ENCODE results near the gene DPH1.
"Not testable (repeated sequence)": the region's sequence is repeated elsewhere in the genome, so short reads cannot be mapped to it uniquely, and the experiment has no call there.

DPH1 gene

DNA sequence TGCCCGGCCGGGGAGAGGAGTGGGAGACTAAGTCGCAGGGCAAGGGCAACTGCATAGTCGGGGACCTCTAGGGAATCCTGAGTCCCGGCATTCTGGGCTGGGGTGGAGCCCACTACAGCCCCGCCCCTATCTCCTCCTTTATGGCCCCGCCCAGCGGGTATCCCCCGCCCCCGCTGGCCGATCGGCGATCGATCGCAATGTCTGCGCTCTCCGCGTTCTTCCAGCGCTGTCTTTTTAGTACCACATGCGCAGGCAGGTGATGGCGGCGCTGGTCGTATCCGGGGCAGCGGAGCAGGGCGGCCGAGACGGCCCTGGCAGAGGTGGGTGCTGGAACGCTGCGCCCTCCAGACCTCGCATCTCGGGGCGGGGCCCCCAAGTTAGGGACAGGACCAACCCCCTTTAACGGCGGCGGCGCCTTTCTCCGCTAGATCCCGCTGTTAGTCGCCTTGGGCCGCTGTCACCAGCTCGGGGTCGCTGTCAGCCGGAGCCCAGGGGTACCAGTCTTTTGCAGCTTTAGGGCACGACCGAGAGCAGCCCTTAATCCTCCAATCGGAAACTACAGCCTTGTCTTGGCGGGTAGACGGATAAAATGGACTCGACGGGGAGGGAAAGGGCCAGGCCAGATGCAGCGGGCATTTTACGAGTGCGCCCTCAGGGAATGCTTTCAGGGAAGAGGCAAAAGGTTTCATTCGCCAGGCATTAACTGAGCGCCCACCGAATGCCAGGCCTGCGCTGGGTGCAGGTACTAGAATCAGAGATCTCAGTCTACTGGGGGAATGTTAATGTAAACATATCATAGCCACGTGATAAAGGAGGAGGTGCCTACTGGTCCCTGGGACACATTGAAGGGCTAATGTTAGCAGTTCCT lies at the start of gene DPH1:
DPH1 (plus strand) TSS at position 243 of the 868 bp plus-strand sequence; CDS start at position 260, 17 bp downstream.
- DNase-seq = peak; percentile 18 to 92 (median 80)

DNA sequence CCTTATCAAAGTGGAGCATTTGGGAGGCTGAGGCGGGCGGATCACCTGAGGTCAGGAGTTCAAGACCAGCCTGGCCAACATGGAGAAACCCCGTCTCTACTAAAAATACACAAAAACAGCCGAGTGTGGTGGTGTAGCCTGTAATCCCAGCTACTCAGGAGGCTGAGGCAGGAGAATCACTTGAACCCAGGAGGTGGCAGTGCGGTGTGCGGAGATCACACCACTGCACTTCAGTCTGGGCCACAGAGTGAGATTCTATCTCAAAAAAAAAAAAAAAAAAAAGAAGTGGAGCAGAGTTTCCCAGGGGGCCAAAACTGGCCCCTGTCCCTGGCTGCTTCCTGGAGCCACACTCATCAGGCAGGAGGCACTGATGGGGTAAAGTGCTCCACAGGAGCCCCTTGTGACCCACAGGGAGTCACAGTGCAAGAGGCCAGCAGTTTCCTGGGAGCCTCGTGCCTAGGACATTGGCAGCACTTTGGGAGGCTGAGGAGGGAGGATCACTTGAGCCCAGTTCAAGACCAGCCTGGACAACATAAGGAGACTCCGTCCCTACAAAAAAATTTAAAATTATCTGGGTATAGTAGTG lies 49.2 kb upstream of the DPH1 start:
- DNase-seq = no peak

GRCh38 chr17:1982793-1983366 lies 47.1 kb upstream of the DPH1 start:
- DNase-seq = not testable (repeated sequence)

DNA sequence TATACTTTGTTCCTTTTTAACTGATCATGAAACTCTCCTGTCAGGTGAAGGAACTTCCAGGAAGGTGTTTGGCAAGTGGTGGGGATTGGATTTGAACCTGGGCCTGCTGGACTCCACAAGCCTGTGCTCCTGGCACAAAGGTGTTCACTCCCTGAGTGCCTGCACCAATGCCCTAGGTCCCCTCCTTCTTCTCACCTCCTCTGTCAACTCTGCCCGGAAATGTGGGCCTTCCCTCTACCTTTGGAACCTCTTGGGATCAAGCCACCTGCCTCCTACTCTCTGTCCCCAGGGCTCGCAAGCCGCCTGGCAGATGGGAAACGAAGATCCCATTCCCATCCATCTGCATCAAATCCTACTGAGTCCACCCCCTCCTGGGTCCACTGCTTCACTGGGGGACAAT lies 44.9 kb upstream of the DPH1 start:
- DNase-seq = no peak

DNA sequence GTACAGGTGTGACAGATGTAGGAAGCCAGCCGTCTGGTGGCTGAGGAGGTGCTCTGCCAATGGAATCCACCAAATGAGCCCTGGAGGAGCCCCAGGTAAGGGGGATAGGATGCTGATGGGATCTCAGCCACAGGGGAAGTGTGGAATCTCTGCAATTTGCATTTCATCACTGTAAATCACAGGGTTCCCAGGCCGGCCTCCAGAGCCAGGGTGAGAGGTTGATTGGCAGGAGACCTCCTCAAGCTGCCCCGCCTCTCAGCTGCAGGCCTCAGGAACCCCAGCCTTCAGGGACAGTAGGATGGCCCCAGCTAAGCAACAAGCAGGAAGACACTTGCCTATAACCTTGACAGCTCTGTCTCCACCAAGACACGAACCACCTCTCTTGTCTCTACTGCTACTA lies 44.3 kb upstream of the DPH1 start:
- DNase-seq = no peak

DNA sequence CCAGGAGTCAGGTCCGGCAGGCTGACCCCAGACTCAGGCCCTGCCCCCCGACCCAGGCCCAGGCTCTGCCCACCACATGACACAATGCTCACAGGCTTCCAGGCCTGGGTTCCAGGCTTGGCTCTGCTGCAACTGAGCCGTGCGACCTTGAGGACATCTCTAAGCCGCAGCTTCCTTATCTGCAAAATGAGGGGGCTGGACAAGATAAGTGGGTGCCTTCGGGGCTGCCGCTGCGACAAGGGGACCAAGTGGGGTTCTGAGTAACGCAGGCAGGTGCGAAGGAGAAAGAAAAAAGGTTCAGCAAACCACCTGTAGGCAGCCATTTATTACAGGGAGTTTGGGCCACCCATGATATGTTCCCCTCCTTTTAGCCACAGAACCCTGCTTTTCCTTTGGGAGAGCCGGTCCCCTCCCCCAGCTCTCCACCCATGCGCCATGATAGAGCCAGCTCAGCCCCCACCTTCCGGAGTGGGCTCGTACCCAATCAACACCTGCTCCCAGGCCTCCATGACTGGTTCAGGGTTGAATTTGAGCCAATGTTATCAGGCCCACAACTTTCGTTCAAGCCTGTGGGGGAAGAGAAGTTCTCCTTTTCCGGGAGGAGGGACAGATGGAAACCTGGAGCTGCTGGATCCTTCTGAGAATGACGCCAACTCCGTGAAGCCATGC lies 43.0 kb upstream of the DPH1 start:
- no peak for DNase-seq

DNA sequence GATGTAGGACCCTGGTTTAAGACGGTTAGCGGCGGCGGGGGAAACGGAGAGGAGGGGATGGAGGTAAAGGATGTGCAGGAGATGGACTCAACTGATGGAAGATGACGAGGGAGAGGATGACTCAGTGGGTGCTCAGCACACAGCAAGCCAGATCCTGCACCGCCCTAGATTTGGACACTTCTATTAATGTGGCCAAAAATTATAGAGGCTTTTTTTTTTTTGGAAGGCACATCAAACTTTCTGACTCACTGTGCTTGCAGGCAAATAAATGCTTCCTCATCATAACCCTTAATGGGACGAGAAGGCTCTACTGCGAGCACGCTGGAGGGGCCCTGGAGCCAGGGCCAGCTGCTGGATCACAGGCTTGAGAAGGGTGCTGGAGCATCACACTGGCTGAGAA lies 40.8 kb upstream of the DPH1 start:
- no peak for DNase-seq

GRCh38 chr17:1992541-1992940 lies 37.4 kb upstream of the DPH1 start:
- peak in 19 of 56 donors; percentile 9 to 80 (median 49) for DNase-seq

DNA sequence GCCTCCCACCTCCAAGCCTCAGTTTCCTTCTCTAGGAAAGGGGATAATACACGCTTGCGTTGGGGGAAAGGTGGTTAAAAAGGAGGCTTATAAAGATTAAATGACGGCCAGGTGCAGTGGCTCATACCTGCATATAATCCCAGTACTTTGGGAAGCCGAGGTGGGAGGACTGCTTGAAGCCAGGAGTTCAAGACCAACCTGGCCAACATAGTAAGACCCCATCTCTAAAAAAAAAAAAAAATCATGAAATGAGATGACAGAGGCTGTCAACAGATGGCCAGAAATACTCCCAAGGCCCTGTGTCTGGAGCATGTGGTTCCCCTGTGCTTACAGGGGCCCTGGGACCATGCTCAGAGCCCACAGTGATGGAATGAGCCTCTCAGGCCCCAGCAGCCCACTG lies 35.2 kb upstream of the DPH1 start:
- no peak for DNase-seq

- no peak for DNase-seq
Measured at GRCh38 chr17:1995321-1995892, 34.5 kb upstream of the DPH1 start.

- no peak for DNase-seq
Measured at GRCh38 chr17:1995907-1996799, 33.8 kb upstream of the DPH1 start.

DNA sequence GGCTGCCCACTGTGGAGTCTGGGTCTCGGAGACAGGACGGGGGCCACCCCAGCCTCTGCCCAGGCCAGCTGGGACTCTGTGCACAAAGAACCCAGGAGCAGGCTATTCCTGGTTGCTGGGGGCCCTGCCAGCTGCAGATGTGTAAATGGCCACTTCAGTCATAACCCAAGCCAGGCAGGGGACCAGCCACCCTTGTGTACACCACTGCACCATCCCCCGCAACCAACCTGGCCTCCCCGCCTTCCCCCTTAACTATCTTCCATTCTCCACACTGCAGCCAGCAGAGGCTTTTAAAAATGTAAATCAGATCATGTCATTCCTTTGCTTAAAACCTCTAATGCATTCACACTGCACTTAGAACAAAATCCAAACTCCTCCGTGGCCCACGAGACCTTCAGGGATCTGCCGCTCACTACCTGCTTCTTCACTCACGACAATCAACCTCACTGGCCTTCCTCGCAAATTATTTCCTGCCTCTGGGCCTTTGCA lies 33.1 kb upstream of the DPH1 start:
- peak in 1 of 56 donors; percentile 13 for DNase-seq

DNA sequence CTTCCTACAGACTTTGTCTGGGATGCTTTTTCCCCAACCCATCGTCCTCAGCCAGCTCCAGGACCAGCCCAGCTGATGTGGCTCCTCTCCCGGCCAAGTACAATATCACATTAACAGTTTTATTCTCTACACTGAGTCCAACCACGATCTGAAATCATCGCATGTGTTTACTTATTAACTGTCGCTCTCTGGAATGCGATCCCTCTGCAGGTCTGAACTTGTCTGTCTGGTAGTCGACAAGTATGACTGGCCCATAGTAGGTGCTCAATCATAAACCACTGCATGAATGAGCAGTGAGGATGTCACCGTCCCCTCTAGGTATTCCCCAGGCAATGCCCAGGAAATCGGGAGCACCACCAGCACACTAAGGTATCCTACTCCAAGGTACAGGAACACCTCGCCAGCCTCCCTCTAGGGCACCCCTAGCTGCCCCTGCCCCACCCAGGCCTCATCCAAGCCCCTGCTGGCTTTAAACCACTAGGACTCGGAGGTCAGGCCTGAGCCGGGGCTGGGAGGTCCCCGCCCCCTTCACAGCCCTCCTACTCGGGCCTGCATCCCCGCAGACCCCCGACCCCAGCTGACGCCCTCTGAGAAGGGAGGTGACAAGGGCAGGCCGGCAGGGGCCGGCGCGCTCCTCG lies 32.5 kb upstream of the DPH1 start:
- DNase-seq = no peak

DNA sequence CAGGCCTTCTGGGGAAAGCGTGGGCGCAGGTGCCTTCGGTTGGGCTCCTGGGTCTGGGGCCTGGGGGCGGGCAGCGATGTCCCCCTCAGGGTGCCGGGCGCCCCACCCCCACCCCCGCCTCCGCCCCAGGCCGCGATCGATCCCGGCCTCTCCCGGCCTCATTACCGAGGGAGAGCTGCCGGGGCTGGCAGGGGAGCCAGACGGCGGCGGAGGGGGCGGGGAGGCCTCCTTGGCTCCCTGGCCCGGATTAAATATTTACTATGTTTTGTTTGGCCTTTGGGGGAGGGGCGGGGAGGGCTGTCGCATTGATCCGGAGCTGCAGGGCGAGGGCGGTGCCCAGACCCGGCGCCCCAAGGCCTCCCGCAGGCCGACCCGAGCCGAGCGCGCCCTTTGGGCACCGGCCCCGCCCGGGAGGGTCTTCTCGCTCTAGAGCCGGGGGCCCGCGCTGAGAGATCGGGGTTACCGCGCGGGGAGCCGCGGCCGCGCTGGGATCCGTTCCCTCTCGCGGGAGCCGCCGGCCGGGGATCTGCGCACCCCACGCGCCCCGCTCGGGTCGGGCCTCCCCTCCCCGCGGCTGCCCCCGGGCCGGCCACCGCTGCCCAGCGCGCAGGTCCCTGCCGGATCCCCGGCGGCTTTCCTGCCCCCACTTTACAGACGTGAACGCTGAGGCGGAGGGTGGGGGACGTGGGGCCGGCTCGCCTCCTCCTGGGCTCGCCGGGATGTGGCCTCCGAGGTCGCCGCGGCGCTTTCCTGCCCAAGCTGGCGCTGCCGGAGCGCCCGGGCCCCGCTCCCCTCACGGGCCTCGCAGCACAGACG lies 31.8 kb upstream of the DPH1 start:
- DNase-seq = peak in 2 of 56 donors; percentile 14 to 40

DNA sequence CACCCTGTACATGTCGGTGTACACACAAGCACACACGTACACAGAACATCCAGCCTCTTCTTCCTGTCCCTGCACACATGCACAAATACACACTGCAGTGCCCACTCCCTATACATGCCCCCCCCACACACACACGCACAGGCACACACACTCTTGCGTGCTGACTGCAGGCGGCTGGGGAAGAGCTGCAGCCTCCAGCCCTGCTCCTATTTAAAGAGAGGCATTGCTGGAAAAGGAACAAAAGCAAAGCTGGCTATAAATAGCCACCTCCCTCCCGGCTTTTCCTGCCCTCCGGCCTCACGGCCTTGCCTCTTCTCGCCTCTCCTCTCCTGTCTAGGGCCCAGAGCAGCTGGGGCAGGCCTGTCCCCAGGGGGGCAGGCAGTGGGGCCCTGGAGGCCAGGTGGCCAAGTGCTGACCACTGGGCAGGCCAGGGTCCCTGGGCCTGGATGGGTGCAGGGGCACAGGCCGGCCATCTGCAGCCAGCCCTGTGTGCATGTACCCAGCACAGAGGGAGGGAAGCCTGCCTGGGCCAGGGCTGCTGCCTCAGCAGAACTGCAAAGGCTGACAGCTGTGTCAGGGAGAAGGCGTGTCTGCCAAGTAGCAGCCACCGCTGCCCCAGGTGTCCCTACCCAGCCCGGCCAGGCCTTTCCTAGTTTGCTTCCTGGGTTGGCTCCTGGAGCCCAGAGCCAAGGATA lies 30.2 kb upstream of the DPH1 start:
- DNase-seq = peak in 34 of 56 donors; percentile 6 to 58 (median 38)

DNA sequence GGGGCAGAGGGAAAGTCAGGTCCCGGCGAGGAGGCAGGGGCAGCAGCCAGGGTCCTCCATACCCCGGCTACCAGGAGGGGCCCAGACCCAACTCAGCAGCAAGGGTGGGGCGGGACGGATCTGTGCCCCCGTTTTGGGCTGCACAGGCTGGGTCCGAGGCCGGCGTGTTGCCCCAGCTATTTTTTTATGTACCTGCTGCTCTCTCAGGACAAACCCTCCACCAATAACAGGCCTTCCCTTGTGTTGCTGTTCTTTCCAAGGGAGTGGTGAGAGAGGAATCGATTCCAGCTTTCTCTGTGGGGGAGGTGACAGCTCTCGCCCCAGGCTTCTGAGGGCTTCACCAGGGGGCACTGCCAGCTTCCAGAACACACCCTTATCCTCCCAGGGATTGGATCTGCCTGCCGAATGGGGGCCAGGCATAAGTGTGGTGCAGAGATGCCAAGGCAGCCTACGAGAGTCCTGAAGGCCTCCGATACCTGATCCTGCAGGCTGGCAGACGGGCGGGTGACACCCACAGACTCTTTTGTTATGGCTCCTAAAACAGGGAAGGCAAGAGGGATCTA lies 27.1 kb upstream of the DPH1 start:
- peak in 14 of 56 donors; percentile 7 to 51 (median 26) for DNase-seq

- DNase-seq = no peak
Measured at GRCh38 chr17:2003525-2003924, 26.4 kb upstream of the DPH1 start.

DNA sequence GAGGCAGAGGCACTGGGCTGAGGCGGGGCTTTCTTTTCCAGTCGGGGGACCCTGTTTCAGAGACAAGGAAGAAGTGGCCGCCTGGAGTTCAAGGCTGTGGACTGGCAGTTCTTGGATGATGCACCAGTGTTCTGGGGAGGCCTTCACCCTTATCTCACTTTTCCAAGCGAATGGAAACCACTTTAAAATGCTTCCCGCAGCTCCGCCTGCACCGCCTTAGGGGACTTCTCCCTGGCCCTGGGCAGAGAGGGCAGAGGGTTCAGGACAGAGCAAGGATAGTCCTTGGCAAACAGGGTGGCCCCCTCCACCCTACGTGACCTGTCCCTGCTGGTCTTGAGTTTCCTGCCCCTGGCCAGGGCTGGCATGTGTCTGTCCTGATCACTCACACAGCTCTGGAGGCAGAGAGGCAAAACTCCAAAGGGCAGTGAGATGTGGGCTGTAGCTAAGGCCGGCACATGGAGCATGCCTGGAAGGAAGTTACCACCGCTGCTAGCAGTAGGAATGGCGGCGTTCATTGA lies 25.5 kb upstream of the DPH1 start:
- no peak for DNase-seq

Data from nucleus accumbens (tissue), 56 donors.